Measurements from ENCODE around the gene RTN4. TPM values are rescaled to one million over a fixed set of nuclear protein-coding genes. Genes with fewer than 3 reads are reported as not detected.

RTN4 gene
- total RNA-seq, 2 experiments from 2014 or later: 77.1 to 79.9 TPM

GRCh38 chr2:55025082-55025481 lies 25.2 kb downstream of the RTN4 start:
- Mint-ChIP-seq H3K27me3 (no peaks in the 10 kb centered on the region), H3K9me3 (no peaks in the 10 kb centered on the region), H3K27ac (no peak overlapping the region), H3K4me3 (no peak overlapping the region), H3K36me3 (ENCODE audit: low read depth) (peaks cover 5% of the 10 kb centered on the region), H3K4me1 (peaks cover 5% of the 10 kb centered on the region)
- POLR2A ChIA-PET: interaction anchor here (0.6 kb wide), 1 partner anchor 87 kb away, joined by 3 read pairs; no protein-coding TSS in a partner anchor
- no peak for DNase-seq
- CTCF ChIA-PET: interaction anchor here (1.3 kb wide), 1 partner anchor 10 kb away, joined by 3 read pairs; no protein-coding TSS in a partner anchor

- no peak overlapping the region for H3K27ac Mint-ChIP-seq
- no peak for DNase-seq
- ChIA-PET POLR2A (no interaction called here), CTCF (no interaction called here)
- H3K4me3 Mint-ChIP-seq: no peak overlapping the region
- peaks cover 18% of the 10 kb centered on the region for H3K36me3 Mint-ChIP-seq (ENCODE audit: low read depth)
- H3K9me3 Mint-ChIP-seq: no peaks in the 10 kb centered on the region
- no peaks in the 10 kb centered on the region for H3K27me3 Mint-ChIP-seq
- peaks cover 9% of the 10 kb centered on the region for H3K4me1 Mint-ChIP-seq
Measured at GRCh38 chr2:55022476-55022875, 27.8 kb downstream of the RTN4 start.

DNA sequence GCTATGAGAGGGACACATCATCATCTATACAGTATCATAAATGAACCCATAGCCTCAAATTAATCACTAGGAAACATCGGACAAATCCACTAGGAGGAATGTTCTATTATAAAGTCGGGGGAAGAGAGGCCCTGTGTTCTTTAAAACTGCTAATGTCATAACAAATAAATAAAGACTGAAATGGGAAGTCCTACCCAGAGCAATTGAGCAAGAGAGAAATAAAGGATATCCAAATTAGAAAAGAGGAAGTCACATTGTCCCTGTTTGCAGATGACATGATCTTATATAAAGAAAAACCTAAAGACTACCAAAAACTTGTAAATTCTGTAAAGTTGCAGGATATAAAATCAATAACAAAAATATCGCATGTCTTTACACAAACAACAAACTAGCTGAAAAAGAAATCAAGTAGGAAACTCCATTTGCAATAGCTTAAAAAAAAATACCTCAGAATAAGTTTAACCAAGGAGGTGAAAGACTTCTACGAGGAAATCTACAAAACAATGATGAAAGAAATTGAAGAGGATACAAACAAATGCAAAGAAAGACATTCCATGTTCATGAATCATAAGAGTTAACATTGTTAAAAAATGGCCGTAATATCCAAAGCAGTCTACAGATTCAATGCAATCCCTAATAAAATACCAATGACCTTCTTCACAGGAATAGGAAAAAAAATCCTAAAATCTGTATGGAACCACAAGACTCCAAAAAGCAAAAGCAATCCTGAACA lies 30.6 kb downstream of the RTN4 start:
- no peaks in the 10 kb centered on the region for H3K27me3 Mint-ChIP-seq
- H3K9me3 Mint-ChIP-seq: no peaks in the 10 kb centered on the region
- no peak for DNase-seq
- no peak overlapping the region for H3K4me3 Mint-ChIP-seq
- peaks cover 7% of the 10 kb centered on the region for H3K4me1 Mint-ChIP-seq
- POLR2A ChIA-PET: no interaction called here
- H3K36me3 Mint-ChIP-seq (ENCODE audit: low read depth): peaks cover 23% of the 10 kb centered on the region
- CTCF ChIA-PET: interaction anchor here (1.6 kb wide), 1 partner anchor 14 kb away, joined by 6 read pairs; no protein-coding TSS in a partner anchor
- no peak overlapping the region for H3K27ac Mint-ChIP-seq

DNA sequence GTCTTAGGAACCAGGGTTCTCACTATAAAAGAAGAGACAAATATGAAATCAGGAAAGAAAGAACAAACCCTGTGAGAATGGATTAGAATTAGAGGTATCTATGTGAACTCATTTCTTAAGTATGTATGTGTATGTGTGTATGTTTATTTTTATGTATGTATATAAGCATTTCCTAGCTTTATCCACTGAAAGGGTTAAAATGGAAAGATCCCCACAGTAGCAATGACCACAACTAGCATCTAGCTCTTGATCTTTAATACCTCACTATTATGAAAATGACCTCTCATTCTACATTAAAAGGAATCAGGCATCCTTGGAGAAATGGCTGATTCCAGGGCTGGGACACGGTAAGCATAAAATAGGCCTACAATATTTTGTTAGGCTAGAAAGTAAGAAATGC lies 31.6 kb downstream of the RTN4 start:
- ChIA-PET POLR2A (no interaction called here), CTCF (interaction anchor here (0.7 to 1.6 kb wide), 2 partner anchors 15 to 96 kb away, joined by 3 to 6 read pairs; no protein-coding TSS in a partner anchor)
- H3K27ac Mint-ChIP-seq: no peak overlapping the region
- peaks cover 7% of the 10 kb centered on the region for H3K4me1 Mint-ChIP-seq
- DNase-seq: no peak
- H3K36me3 Mint-ChIP-seq (ENCODE audit: low read depth): peaks cover 23% of the 10 kb centered on the region
- H3K4me3 Mint-ChIP-seq: no peak overlapping the region
- no peaks in the 10 kb centered on the region for H3K9me3 Mint-ChIP-seq
- H3K27me3 Mint-ChIP-seq: no peaks in the 10 kb centered on the region

DNA sequence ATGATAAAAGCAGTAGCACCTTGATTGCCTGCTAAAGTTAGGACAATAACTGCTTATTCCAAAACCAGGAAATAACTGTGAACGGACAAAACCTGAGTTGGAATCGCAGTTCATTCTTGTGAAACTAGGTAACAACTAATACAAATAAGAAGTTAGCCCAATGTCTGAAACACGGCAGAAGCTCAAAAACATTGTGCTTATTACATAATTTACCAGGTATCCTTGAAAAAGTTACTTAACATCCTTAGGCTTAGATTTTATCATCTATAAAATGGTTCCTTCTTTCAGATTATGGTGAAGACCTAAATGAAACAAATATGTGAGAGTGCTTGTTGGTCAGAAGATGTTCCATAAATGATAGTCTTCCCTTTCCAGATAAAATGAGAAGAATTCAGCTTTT lies 32.4 kb downstream of the RTN4 start:
- CTCF ChIA-PET: interaction anchor here (0.7 to 1.6 kb wide), 2 partner anchors 16 to 97 kb away, joined by 3 to 6 read pairs; no protein-coding TSS in a partner anchor
- H3K9me3 Mint-ChIP-seq: no peaks in the 10 kb centered on the region
- POLR2A ChIA-PET: no interaction called here

GRCh38 chr2:55017428-55017827 lies 32.8 kb downstream of the RTN4 start:
- Mint-ChIP-seq H3K36me3 (ENCODE audit: low read depth) (peaks cover 23% of the 10 kb centered on the region), H3K4me1 (peaks cover 9% of the 10 kb centered on the region), H3K9me3 (no peaks in the 10 kb centered on the region), H3K27me3 (no peaks in the 10 kb centered on the region), H3K27ac (no peak overlapping the region), H3K4me3 (no peak overlapping the region)
- ChIA-PET CTCF (no interaction called here), POLR2A (no interaction called here)
- DNase-seq: no peak

More for the DNA sequence above, 32.4 kb downstream of the RTN4 start:
- no peak for DNase-seq
- Mint-ChIP-seq H3K36me3 (ENCODE audit: low read depth) (peaks cover 23% of the 10 kb centered on the region), H3K27ac (no peak overlapping the region), H3K4me1 (peaks cover 9% of the 10 kb centered on the region), H3K4me3 (no peak overlapping the region), H3K27me3 (no peaks in the 10 kb centered on the region)

- H3K27ac Mint-ChIP-seq: no peak overlapping the region
- peaks cover 25% of the 10 kb centered on the region for H3K4me1 Mint-ChIP-seq
- CTCF ChIA-PET: interaction anchor here (0.6 to 1.2 kb wide), 2 partner anchors 163 to 402 kb away, joined by 3 to 4 read pairs; no protein-coding TSS in a partner anchor
- no peaks in the 10 kb centered on the region for H3K9me3 Mint-ChIP-seq
- H3K36me3 Mint-ChIP-seq (ENCODE audit: low read depth): peaks cover 22% of the 10 kb centered on the region
- no peak overlapping the region for H3K4me3 Mint-ChIP-seq
- peak; percentile 56 for DNase-seq
- POLR2A ChIA-PET: no interaction called here
- H3K27me3 Mint-ChIP-seq: no peaks in the 10 kb centered on the region
Measured at GRCh38 chr2:55014962-55015939, 35.0 kb downstream of the RTN4 start.

- Mint-ChIP-seq H3K4me3 (no peak overlapping the region), H3K27ac (no peak overlapping the region), H3K36me3 (ENCODE audit: low read depth) (peaks cover 13% of the 10 kb centered on the region), H3K9me3 (no peaks in the 10 kb centered on the region), H3K27me3 (no peaks in the 10 kb centered on the region), H3K4me1 (peaks cover 32% of the 10 kb centered on the region)
- CTCF ChIA-PET: interaction anchor here (1.5 kb wide), 1 partner anchor 14 kb away, joined by 3 read pairs; no protein-coding TSS in a partner anchor
- POLR2A ChIA-PET: no interaction called here
- no peak for DNase-seq
Measured at GRCh38 chr2:55013936-55014335, 36.3 kb downstream of the RTN4 start.

- Mint-ChIP-seq H3K27me3 (no peaks in the 10 kb centered on the region), H3K4me3 (no peak overlapping the region), H3K36me3 (ENCODE audit: low read depth) (peaks cover 9% of the 10 kb centered on the region), H3K9me3 (no peaks in the 10 kb centered on the region), H3K27ac (no peak overlapping the region), H3K4me1 (peaks cover 32% of the 10 kb centered on the region)
- DNase-seq: no peak
- ChIA-PET CTCF (interaction anchor here (1.5 kb wide), 1 partner anchor 13 kb away, joined by 3 read pairs; no protein-coding TSS in a partner anchor), POLR2A (no interaction called here)
Measured at GRCh38 chr2:55012672-55013484, 37.4 kb downstream of the RTN4 start.

- H3K27me3 Mint-ChIP-seq: no peaks in the 10 kb centered on the region
- DNase-seq: no peak
- no peak overlapping the region for H3K4me3 Mint-ChIP-seq
- peak overlapping the region; percentile 50 for H3K27ac Mint-ChIP-seq
- H3K4me1 Mint-ChIP-seq: peaks cover 39% of the 10 kb centered on the region
- H3K36me3 Mint-ChIP-seq (ENCODE audit: low read depth): peaks cover 5% of the 10 kb centered on the region
- CTCF ChIA-PET: interaction anchor here (1.5 kb wide), 1 partner anchor 12 kb away, joined by 3 read pairs; no protein-coding TSS in a partner anchor
- POLR2A ChIA-PET: no interaction called here
- H3K9me3 Mint-ChIP-seq: no peaks in the 10 kb centered on the region
Measured at GRCh38 chr2:55011831-55012671, 38.2 kb downstream of the RTN4 start.

DNA sequence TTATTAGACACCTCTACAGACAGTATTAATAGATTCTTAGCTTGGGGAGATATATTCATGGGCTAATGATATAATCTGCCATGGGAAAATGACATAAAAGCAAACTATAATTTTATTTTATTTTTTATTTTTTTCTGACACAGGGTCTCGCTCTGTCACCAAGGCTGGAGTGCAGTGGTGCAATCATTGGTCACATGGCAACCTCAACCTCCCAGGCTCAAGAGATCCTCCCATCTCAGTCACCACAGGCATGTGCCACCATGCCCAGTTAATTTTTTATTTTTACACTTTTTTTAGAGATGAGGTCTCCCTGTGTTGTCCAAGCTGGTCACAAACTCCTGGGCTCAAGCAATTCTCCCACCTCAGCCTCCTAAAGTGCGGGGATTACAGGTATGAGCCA lies 39.3 kb downstream of the RTN4 start:
- no peak for DNase-seq
- H3K27me3 Mint-ChIP-seq: no peaks in the 10 kb centered on the region
- no peak overlapping the region for H3K27ac Mint-ChIP-seq
- ChIA-PET CTCF (no interaction called here), POLR2A (interaction anchor here (0.6 kb wide), 1 partner anchor 254 kb away, joined by 3 read pairs; no protein-coding TSS in a partner anchor)
- H3K4me1 Mint-ChIP-seq: peaks cover 51% of the 10 kb centered on the region
- H3K36me3 Mint-ChIP-seq (ENCODE audit: low read depth): peaks cover 7% of the 10 kb centered on the region
- no peaks in the 10 kb centered on the region for H3K9me3 Mint-ChIP-seq
- H3K4me3 Mint-ChIP-seq: peak overlapping the region; percentile 87

All from activated CD4-positive, alpha-beta T cell treated with anti-CD3 and anti-CD28 coated beads, Interleukin-2, amount 10 ng/mL, durations not matched to agents 7 days and 5 days (primary cell).